HEK293 (cell line): ENCODE results near the gene TXNDC2.

Experiments
- OVOL3 ChIP-seq: fragments of 450-650 bp; formaldehyde crosslinking; IDR thresholded peaks from 2 replicates; pipeline ENCODE4 v1.5.1; 2016; ENCODE audit warnings: missing biosample characterization, missing genetic modification characterization
- ZNF121 ChIP-seq: fragments of 450-650 bp; formaldehyde crosslinking; IDR thresholded peaks from 2 replicates; pipeline ENCODE4 v1.5.1; 2016; ENCODE audit warnings: missing biosample characterization, missing genetic modification characterization
- ZNF19 ChIP-seq: fragments of 450-650 bp; formaldehyde crosslinking; IDR thresholded peaks from 2 replicates; pipeline ENCODE4; 2016; ENCODE audit warnings: missing biosample characterization, missing genetic modification characterization, low read depth
- ZNF214 ChIP-seq: fragments of 450-650 bp; formaldehyde crosslinking; IDR thresholded peaks from 2 replicates; pipeline ENCODE4 v1.5.1; 2017; ENCODE audit warnings: missing biosample characterization, mild to moderate bottlenecking, missing genetic modification characterization, borderline replicate concordance
- ZNF239 ChIP-seq: fragments of 450-650 bp; formaldehyde crosslinking; IDR thresholded peaks from 2 replicates; pipeline ENCODE4 v1.5.1; 2016; ENCODE audit warnings: missing biosample characterization, missing genetic modification characterization
- ZNF274 ChIP-seq, 2 experiments: fragments of 200-500 bp in 1 of 2; fragments of 450-650 bp in 1 of 2; sonication (Bioruptor generic) in 1 of 2; formaldehyde crosslinking in 1 of 2; IDR thresholded peaks; 2 replicates each; pipeline versions ENCODE4 v1.5.1 to v1.6.1; 2014 to 2016; ENCODE audit warnings: borderline replicate concordance in 1 of 2, inconsistent platforms in 1 of 2, low read length in 1 of 2, missing biosample characterization in 1 of 2, missing genetic modification characterization in 1 of 2
- ZNF394 ChIP-seq: fragments of 450-650 bp; formaldehyde crosslinking; IDR thresholded peaks from 2 replicates; pipeline ENCODE4 v1.5.1; 2016; ENCODE audit warnings: missing biosample characterization, missing genetic modification characterization, mild to moderate bottlenecking, moderate library complexity, borderline replicate concordance
- ZNF514 ChIP-seq: fragments of 450-650 bp; formaldehyde crosslinking; IDR thresholded peaks from 2 replicates; pipeline ENCODE4 v1.5.1; 2016; ENCODE audit warnings: missing biosample characterization, missing genetic modification characterization
- ZNF629 ChIP-seq: fragments of 450-650 bp; formaldehyde crosslinking; IDR thresholded peaks from 2 replicates; pipeline ENCODE4 v1.5.1; 2017; ENCODE audit warnings: missing biosample characterization, missing genetic modification characterization
- ZNF747 ChIP-seq: fragments of 450-650 bp; formaldehyde crosslinking; IDR thresholded peaks from 2 replicates; pipeline ENCODE4 v1.5.1; 2016; ENCODE audit warnings: missing biosample characterization, missing genetic modification characterization
- TF ChIP-seq, protein P1 (sequence below): fragments of 450-650 bp; formaldehyde crosslinking; IDR thresholded peaks from 2 replicates; pipeline ENCODE4 v1.5.1; 2016; ENCODE audit warnings: missing biosample characterization, missing genetic modification characterization
- TF ChIP-seq, protein P2 (sequence below): fragments of 450-650 bp; formaldehyde crosslinking; IDR thresholded peaks from 2 replicates; pipeline ENCODE4 v1.5.1; 2016; ENCODE audit warnings: missing biosample characterization, missing genetic modification characterization
- TF ChIP-seq, protein P3 (sequence below): fragments of 450-650 bp; formaldehyde crosslinking; IDR thresholded peaks from 2 replicates; pipeline ENCODE4 v1.5.1; 2016; ENCODE audit warnings: missing biosample characterization, missing genetic modification characterization
- TF ChIP-seq, protein P4 (sequence below): fragments of 450-650 bp; formaldehyde crosslinking; IDR thresholded peaks from 2 replicates; pipeline ENCODE4 v1.5.1; 2016; ENCODE audit warnings: missing biosample characterization, missing genetic modification characterization

DNA sequence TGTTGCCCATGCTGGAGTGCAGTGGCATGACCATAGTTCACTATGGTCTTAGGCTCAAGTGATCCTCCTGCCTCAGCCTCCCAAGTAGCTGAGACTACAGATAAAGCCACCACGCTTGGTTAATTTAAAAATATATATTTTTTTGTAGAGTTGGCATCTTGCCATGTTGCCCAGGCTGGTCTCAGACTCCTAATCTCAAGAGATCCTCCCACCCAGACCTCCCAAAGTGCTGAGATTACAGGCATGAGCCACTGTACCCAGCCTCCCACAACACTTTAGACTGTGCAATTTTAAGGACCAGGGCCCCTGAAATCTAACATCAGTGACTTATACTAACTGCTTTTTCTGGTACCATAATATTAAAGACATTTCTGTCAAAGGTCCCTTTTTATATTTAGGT lies 5.2 kb downstream of the TXNDC2 start:
- TF ChIP-seq, protein P1, sequence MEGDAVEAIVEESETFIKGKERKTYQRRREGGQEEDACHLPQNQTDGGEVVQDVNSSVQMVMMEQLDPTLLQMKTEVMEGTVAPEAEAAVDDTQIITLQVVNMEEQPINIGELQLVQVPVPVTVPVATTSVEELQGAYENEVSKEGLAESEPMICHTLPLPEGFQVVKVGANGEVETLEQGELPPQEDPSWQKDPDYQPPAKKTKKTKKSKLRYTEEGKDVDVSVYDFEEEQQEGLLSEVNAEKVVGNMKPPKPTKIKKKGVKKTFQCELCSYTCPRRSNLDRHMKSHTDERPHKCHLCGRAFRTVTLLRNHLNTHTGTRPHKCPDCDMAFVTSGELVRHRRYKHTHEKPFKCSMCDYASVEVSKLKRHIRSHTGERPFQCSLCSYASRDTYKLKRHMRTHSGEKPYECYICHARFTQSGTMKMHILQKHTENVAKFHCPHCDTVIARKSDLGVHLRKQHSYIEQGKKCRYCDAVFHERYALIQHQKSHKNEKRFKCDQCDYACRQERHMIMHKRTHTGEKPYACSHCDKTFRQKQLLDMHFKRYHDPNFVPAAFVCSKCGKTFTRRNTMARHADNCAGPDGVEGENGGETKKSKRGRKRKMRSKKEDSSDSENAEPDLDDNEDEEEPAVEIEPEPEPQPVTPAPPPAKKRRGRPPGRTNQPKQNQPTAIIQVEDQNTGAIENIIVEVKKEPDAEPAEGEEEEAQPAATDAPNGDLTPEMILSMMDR (tag by site-specific recombination): no peak
- no peak for TF ChIP-seq ZNF747
- TF ChIP-seq ZNF274 (IDR thresholded peaks at IDR 0.05; ENCODE audit: low read length): no peak
- no peak for TF ChIP-seq ZNF274 (tag by site-specific recombination; IDR thresholded peaks at IDR 0.05; ENCODE audit: borderline replicate concordance)
- TF ChIP-seq, protein P2, sequence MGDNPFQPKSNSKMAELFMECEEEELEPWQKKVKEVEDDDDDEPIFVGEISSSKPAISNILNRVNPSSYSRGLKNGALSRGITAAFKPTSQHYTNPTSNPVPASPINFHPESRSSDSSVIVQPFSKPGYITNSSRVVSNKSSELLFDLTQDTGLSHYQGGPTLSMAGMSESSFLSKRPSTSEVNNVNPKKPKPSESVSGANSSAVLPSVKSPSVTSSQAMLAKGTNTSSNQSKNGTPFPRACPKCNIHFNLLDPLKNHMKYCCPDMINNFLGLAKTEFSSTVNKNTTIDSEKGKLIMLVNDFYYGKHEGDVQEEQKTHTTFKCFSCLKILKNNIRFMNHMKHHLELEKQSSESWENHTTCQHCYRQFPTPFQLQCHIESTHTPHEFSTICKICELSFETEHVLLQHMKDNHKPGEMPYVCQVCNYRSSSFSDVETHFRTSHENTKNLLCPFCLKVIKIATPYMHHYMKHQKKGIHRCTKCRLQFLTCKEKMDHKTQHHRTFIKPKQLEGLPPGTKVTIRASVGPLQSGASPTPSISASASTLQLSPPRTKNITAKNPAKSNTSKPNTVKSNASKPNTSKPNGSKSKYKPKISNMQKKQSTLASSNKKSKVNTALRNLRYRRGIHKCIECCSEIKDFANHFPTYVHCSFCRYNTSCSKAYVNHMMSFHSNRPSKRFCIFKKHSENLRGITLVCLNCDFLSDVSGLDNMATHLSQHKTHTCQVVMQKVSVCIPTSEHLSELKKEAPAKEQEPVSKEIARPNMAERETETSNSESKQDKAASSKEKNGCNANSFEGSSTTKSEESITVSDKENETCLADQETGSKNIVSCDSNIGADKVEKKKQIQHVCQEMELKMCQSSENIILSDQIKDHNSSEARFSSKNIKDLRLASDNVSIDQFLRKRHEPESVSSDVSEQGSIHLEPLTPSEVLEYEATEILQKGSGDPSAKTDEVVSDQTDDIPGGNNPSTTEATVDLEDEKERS (tag by site-specific recombination): no peak
- TF ChIP-seq ZNF214 (tag by site-specific recombination): no peak
- TF ChIP-seq, protein P3, sequence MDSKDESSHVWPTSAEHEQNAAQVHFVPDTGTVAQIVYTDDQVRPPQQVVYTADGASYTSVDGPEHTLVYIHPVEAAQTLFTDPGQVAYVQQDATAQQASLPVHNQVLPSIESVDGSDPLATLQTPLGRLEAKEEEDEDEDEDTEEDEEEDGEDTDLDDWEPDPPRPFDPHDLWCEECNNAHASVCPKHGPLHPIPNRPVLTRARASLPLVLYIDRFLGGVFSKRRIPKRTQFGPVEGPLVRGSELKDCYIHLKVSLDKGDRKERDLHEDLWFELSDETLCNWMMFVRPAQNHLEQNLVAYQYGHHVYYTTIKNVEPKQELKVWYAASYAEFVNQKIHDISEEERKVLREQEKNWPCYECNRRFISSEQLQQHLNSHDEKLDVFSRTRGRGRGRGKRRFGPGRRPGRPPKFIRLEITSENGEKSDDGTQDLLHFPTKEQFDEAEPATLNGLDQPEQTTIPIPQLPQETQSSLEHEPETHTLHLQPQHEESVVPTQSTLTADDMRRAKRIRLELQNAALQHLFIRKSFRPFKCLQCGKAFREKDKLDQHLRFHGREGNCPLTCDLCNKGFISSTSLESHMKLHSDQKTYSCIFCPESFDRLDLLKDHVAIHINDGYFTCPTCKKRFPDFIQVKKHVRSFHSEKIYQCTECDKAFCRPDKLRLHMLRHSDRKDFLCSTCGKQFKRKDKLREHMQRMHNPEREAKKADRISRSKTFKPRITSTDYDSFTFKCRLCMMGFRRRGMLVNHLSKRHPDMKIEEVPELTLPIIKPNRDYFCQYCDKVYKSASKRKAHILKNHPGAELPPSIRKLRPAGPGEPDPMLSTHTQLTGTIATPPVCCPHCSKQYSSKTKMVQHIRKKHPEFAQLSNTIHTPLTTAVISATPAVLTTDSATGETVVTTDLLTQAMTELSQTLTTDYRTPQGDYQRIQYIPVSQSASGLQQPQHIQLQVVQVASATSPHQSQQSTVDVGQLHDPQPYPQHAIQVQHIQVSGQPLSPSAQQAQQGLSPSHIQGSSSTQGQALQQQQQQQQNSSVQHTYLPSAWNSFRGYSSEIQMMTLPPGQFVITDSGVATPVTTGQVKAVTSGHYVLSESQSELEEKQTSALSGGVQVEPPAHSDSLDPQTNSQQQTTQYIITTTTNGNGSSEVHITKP: no peak
- TF ChIP-seq ZNF629: no peak
- no peak for TF ChIP-seq ZNF239 (tag by site-specific recombination)
- no peak for TF ChIP-seq ZNF121 (tag by site-specific recombination)
- no peak for TF ChIP-seq OVOL3 (tag by site-specific recombination)
- TF ChIP-seq ZNF19 (tag by site-specific recombination): no peak
- TF ChIP-seq, protein P4, sequence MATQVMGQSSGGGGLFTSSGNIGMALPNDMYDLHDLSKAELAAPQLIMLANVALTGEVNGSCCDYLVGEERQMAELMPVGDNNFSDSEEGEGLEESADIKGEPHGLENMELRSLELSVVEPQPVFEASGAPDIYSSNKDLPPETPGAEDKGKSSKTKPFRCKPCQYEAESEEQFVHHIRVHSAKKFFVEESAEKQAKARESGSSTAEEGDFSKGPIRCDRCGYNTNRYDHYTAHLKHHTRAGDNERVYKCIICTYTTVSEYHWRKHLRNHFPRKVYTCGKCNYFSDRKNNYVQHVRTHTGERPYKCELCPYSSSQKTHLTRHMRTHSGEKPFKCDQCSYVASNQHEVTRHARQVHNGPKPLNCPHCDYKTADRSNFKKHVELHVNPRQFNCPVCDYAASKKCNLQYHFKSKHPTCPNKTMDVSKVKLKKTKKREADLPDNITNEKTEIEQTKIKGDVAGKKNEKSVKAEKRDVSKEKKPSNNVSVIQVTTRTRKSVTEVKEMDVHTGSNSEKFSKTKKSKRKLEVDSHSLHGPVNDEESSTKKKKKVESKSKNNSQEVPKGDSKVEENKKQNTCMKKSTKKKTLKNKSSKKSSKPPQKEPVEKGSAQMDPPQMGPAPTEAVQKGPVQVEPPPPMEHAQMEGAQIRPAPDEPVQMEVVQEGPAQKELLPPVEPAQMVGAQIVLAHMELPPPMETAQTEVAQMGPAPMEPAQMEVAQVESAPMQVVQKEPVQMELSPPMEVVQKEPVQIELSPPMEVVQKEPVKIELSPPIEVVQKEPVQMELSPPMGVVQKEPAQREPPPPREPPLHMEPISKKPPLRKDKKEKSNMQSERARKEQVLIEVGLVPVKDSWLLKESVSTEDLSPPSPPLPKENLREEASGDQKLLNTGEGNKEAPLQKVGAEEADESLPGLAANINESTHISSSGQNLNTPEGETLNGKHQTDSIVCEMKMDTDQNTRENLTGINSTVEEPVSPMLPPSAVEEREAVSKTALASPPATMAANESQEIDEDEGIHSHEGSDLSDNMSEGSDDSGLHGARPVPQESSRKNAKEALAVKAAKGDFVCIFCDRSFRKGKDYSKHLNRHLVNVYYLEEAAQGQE (tag by site-specific recombination): no peak
- TF ChIP-seq ZNF514: no peak
- TF ChIP-seq ZNF394 (tag by site-specific recombination): no peak
